Mammary epithelial cell (primary cell): ENCODE data around the gene ZNF79.

Experiments
- CTCF ChIP-seq, 2 donors: IDR thresholded peaks in 1 of 2; conservative IDR thresholded peaks in 1 of 2; 2 replicates each; pipeline ENCODE4 v1.5.1; 2011 to 2012; ENCODE audit warnings: inconsistent platforms in 2 of 2, low read length in 2 of 2, mild to moderate bottlenecking in 2 of 2, control low read depth in 1 of 2, low read depth in 1 of 2; ENCODE audit not compliant: insufficient read depth in 1 of 2; ENCODE audit errors: extremely low read depth in 1 of 2
- EZH2 ChIP-seq: IDR thresholded peaks from 2 replicates; pipeline ENCODE4 v1.6.1; 2012; ENCODE audit warnings: low read length, inconsistent platforms, borderline replicate concordance

- TF ChIP-seq CTCF (conservative IDR thresholded peaks at IDR 0.05 in 1 of 2, IDR thresholded peaks at IDR 0.05 in 1 of 2; ENCODE audit: extremely low read depth in 1 of 2, insufficient read depth in 1 of 2, low read depth in 1 of 2, low read length in 2 of 2) (no peak), EZH2 (no peak)
Measured at GRCh38 chr9:127467621-127468020, 43.4 kb downstream of the ZNF79 start.
